Caco-2 (cell line): ENCODE results near the gene OS9. TPM values are rescaled to one million over a fixed set of nuclear protein-coding genes. Genes with fewer than 3 reads are reported as not detected.
A peak's percentile ranks its signal among the peaks of the same experiment; 100 is the strongest.

Source experiments
- BruUV-seq: library from RNA; stranded (reverse); fragments of 400-500 nt; replicated peaks from 2 replicates; lab custom pipeline; 2021; lab: Mats Ljungman, UMichigan
- CTCF ChIA-PET: fragments of 300-600 bp; sonication (Branson Sonifier 250); formaldehyde crosslinking; loops from one replicate; lab custom pipeline; 2022; ENCODE audit warnings: antibody characterized with exemption; lab: Charles Lee
- POLR2A ChIA-PET: fragments of 300-600 bp; sonication (Branson Sonifier 250); formaldehyde crosslinking; loops from one replicate; lab custom pipeline; 2022; ENCODE audit warnings: antibody characterized with exemption; lab: Charles Lee
- DNase-seq, 2 experiments: peaks; one replicate each; pipeline versions ENCODE4 v3.0.0 to v3.0.0-alpha.2; 2020 to 2022
- H3K27me3 ChIP-seq: replicated peaks from 2 replicates; pipeline ENCODE4 v1.6.0; 2011; ENCODE audit warnings: low read length; ENCODE audit not compliant: control insufficient read depth, insufficient read depth
- H3K36me3 ChIP-seq: 2 replicates; pipeline ENCODE4 v1.5.1; 2011; ENCODE audit warnings: low read length; ENCODE audit not compliant: control insufficient read depth, insufficient read depth
- H3K4me1 ChIP-seq: fragments of 250-450 bp; sonication (Bioruptor Pico); 2 replicates; pipeline ENCODE4 v1.5.1; 2020; ENCODE audit warnings: mild to moderate bottlenecking
- H3K4me3 ChIP-seq: 2 replicates; pipeline ENCODE4 v1.5.1; 2011; ENCODE audit warnings: low read depth, mild to moderate bottlenecking, control low read depth, low read length
- H3K9me3 ChIP-seq: fragments of 250-450 bp; sonication (Bioruptor Pico); 2 replicates; pipeline ENCODE4 v1.5.1; 2020; ENCODE audit warnings: mild to moderate bottlenecking, moderate library complexity
- H3K27ac Mint-ChIP-seq: one replicate; pipeline ENCODE4 v1.8.0; 2022; ENCODE audit warnings: mixed read lengths; ENCODE audit not compliant: unreplicated experiment
- H3K27me3 Mint-ChIP-seq: one replicate; pipeline ENCODE4 v1.8.0; 2022; ENCODE audit warnings: mixed read lengths; ENCODE audit not compliant: insufficient read depth, unreplicated experiment
- H3K36me3 Mint-ChIP-seq: one replicate; pipeline ENCODE4 v1.8.0; 2022; ENCODE audit warnings: mild to moderate bottlenecking, mixed read lengths; ENCODE audit not compliant: insufficient read depth, unreplicated experiment
- H3K4me1 Mint-ChIP-seq: one replicate; pipeline ENCODE4 v1.8.0; 2022; ENCODE audit warnings: low read depth, mixed read lengths; ENCODE audit not compliant: unreplicated experiment
- H3K4me3 Mint-ChIP-seq: one replicate; pipeline ENCODE4 v1.8.0; 2022; ENCODE audit warnings: mild to moderate bottlenecking, moderate library complexity, mixed read lengths; ENCODE audit not compliant: unreplicated experiment
- H3K9me3 Mint-ChIP-seq: one replicate; pipeline ENCODE4 v1.8.0; 2022; ENCODE audit warnings: mixed read lengths; ENCODE audit not compliant: unreplicated experiment
- CTCF ChIP-seq, 2 experiments: fragments of 200-600 bp in 1 of 2; IDR thresholded peaks; 1 replicate in 1 of 2; 2 replicates in 1 of 2; pipeline versions ENCODE4 v1.5.1 to v1.8.0; 2011 to 2022; ENCODE audit warnings: antibody characterized with exemption in 1 of 2, control low read depth in 1 of 2, inconsistent platforms in 1 of 2, low read depth in 1 of 2, low read length in 1 of 2, mild to moderate bottlenecking in 1 of 2, moderate library complexity in 1 of 2; ENCODE audit not compliant: insufficient read depth in 1 of 2, severe bottlenecking in 1 of 2, unreplicated experiment in 1 of 2
- intact Hi-C: fragments of 100-400 bp; cut with micrococcal nuclease; formaldehyde crosslinking; loops from one replicate; pipeline ENCODE4 v1.10.0; 2022; ENCODE audit not compliant: unreplicated experiment
- total RNA-seq: library from RNA; stranded (reverse); gene quantifications from 2 replicates; pipeline ENCODE4 v1.2.3, GENCODE V29; 2022

Gene OS9
- total RNA-seq, 1 experiment from 2014 or later, result 182 TPM

DNA sequence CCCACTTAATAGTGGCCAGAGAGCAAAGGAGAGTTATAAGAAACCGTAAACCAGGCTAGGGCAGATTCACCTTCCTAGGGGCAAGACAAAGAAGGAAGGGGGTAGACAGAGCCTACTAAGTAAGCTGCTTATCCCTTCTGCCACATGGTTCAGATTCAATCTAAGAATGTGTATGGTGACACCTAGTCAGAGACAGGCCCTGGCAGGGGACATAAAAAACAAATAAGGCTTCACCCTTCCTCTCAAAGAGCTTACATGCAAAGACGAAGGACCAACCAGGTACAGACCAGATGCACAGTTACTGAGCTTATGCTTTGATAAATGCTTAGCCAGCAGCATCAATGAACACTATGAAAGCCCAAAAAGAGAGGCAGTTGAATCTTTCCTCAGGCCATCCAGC is 68.5 kb downstream of the OS9 start:
- Histone ChIP-seq H3K4me1 (0 out of 2 replicates have a peak, but pooled peaks cover 9% of the 10 kb centered on the region), H3K36me3 (no peaks in the 10 kb centered on the region), H3K4me3 (no peak overlapping the region), H3K27me3 (no peaks in the 10 kb centered on the region), H3K9me3 (no peaks in the 10 kb centered on the region)
- Mint-ChIP-seq H3K4me1 (peaks cover 7% of the 10 kb centered on the region), H3K36me3 (peaks cover 9% of the 10 kb centered on the region), H3K4me3 (no peak overlapping the region), H3K9me3 (no peaks in the 10 kb centered on the region), H3K27me3 (no peaks in the 10 kb centered on the region), H3K27ac (no peak overlapping the region)
- no peak for TF ChIP-seq CTCF (IDR thresholded peaks at IDR 0.05; ENCODE audit: insufficient read depth in 1 of 2, low read depth in 1 of 2, low read length in 1 of 2, severe bottlenecking in 1 of 2, unreplicated experiment in 1 of 2)
- POLR2A ChIA-PET, result no interaction called here
- intact Hi-C loops, result no loop called here
- DNase-seq, result no peak
- no TSS peak for BruUV-seq
- CTCF ChIA-PET, result interaction anchor here (0.6 kb wide), 1 partner anchor 64 kb away, joined by 3 read pairs; no protein-coding TSS in a partner anchor

- POLR2A ChIA-PET, result no interaction called here
- H3K27me3 Mint-ChIP-seq, result no peaks in the 10 kb centered on the region
- CTCF ChIA-PET, result interaction anchor here (0.5 to 1.1 kb wide), 2 partner anchors 8 to 181 kb away, joined by 3 read pairs; no protein-coding TSS in a partner anchor
Observed at GRCh38 chr12:57763881-57764661, 70.1 kb downstream of the OS9 start.

More at GRCh38 chr12:57763881-57764661, 70.1 kb downstream of the OS9 start:
- H3K4me3 Mint-ChIP-seq, result peak overlapping the region; percentile 90
- TF ChIP-seq CTCF (IDR thresholded peaks at IDR 0.05; ENCODE audit: insufficient read depth in 1 of 2, low read depth in 1 of 2, low read length in 1 of 2, severe bottlenecking in 1 of 2, unreplicated experiment in 1 of 2), result no peak
- H3K4me1 Mint-ChIP-seq, result peaks cover 7% of the 10 kb centered on the region
- H3K4me3 ChIP-seq, result peak overlapping the region; percentile 57
- H3K36me3 Mint-ChIP-seq, result peaks cover 9% of the 10 kb centered on the region
- TSS peak; percentile 5 for BruUV-seq
- H3K9me3 ChIP-seq, result no peaks in the 10 kb centered on the region
- 0 out of 2 replicates have a peak, but pooled peaks cover 9% of the 10 kb centered on the region for H3K4me1 ChIP-seq
- H3K36me3 ChIP-seq, result no peaks in the 10 kb centered on the region
- H3K27ac Mint-ChIP-seq, result peak overlapping the region; percentile 20
- H3K9me3 Mint-ChIP-seq, result no peaks in the 10 kb centered on the region
- DNase-seq, result no peak
- intact Hi-C loops, result no loop called here
- H3K27me3 ChIP-seq, result no peaks in the 10 kb centered on the region
